ENCODE results near the gene PSMC3IP. TPM values are rescaled to one million over a fixed set of nuclear protein-coding genes. Genes with fewer than 3 reads are reported as not detected.

PSMC3IP gene
- total and polyA plus RNA-seq, 2 donors (not counting 3 experiments of a cell fraction or from before 2014, with no cell fraction given), result 5.9 to 19.3 TPM

GRCh38 chr17:42618442-42619150 lies 41.1 kb upstream of the PSMC3IP start:
- Histone ChIP-seq H3K36me3 (ENCODE audit: control insufficient read depth in 2 of 2, extremely low read depth in 1 of 2, insufficient read depth in 2 of 2, low read length in 2 of 2) (peaks cover 10 to 11% of the 10 kb centered on the region in 2 experiments), H3K4me2 (ENCODE audit: insufficient read depth, low read length) (no peak overlapping the region), H3K79me2 (ENCODE audit: control insufficient read depth, insufficient read depth, low read length) (no peaks in the 10 kb centered on the region), H2AFZ (ENCODE audit: low read depth, low read length) (no peak overlapping the region), H4K20me1 (replicated peaks; ENCODE audit: control insufficient read depth, extremely low read depth, insufficient read depth, low read length) (no peaks in the 10 kb centered on the region), H3K9me3 (replicated peaks; ENCODE audit: control insufficient read depth, insufficient read depth, low read length) (no peaks in the 10 kb centered on the region), H3K27me3 (ENCODE audit: control insufficient read depth in 2 of 2, insufficient read depth in 2 of 2, low read length in 2 of 2) (no peaks in the 10 kb centered on the region), H3K9me1 (replicated peaks; ENCODE audit: control insufficient read depth, extremely low read depth, insufficient read depth, low read length) (no peaks in the 10 kb centered on the region), H3K4me1 (ENCODE audit: control insufficient read depth, extremely low read depth, insufficient read depth, low read length) (no peaks in the 10 kb centered on the region), H3K9ac (replicated peaks; ENCODE audit: extremely low read depth, insufficient read depth, low read length) (no peak overlapping the region), H3K4me3 (replicated peaks in 1 of 3; ENCODE audit: insufficient read depth in 1 of 3, low read depth in 1 of 3, low read length in 3 of 3) (no peak overlapping the region), H3K27ac (ENCODE audit: insufficient read depth, low read depth, low read length) (no peak overlapping the region)
- FAIRE-seq (no peak), DNase-seq (ENCODE audit: low read depth, low spot score) (no peak)
- BruUV-seq (replicated peaks), result no TSS peak
- intact Hi-C loops (cut with micrococcal nuclease), result no loop called here
- ChIA-PET POLR2A (interaction anchor here (1.0 kb wide), 1 partner anchor 9 kb away, joined by 3 read pairs; the partner anchor contains the start of genes RETREG3 and TUBG1), CTCF (interaction anchor here (1.2 to 3.5 kb wide), 7 partner anchors 9 to 61 kb away, joined by 3 to 14 read pairs (median 5); partner anchors contain the start of genes PLEKHH3, RETREG3, TUBG1 and TUBG2)
- dilution Hi-C loops (cut with MboI; ENCODE audit: extremely low pct_ligation_motif_present, low sequenced_read_pairs), result no loop called here
- TF ChIP-seq MYC (IDR thresholded peaks at IDR 0.05; ENCODE audit: low read depth, low read length), result no peak
- TF ChIP-seq JUN (IDR thresholded peaks at IDR 0.05; ENCODE audit: borderline replicate concordance, insufficient read depth, insufficient read length, low read depth), result no peak
- no peak for TF ChIP-seq POLR2AphosphoS5 (IDR thresholded peaks at IDR 0.05; ENCODE audit: insufficient read depth, low read depth, low read length)
- TF ChIP-seq FOS (IDR thresholded peaks at IDR 0.05; ENCODE audit: borderline replicate concordance, insufficient read depth, low read length), result no peak
- TF ChIP-seq MAX (IDR thresholded peaks at IDR 0.05; ENCODE audit: insufficient read depth, insufficient read length), result no peak

GRCh38 chr17:42617956-42618431 lies 40.5 kb upstream of the PSMC3IP start:
- POLR2A ChIA-PET, result interaction anchor here (0.6 to 1.0 kb wide), 3 partner anchors 9 to 314 kb away, joined by 3 read pairs; partner anchors contain the start of genes RETREG3 and TUBG1
- Histone ChIP-seq H3K4me2 (ENCODE audit: insufficient read depth, low read length) (no peak overlapping the region), H2AFZ (ENCODE audit: low read depth, low read length) (no peak overlapping the region), H4K20me1 (replicated peaks; ENCODE audit: control insufficient read depth, extremely low read depth, insufficient read depth, low read length) (no peaks in the 10 kb centered on the region), H3K27me3 (ENCODE audit: control insufficient read depth in 2 of 2, insufficient read depth in 2 of 2, low read length in 2 of 2) (no peaks in the 10 kb centered on the region), H3K27ac (ENCODE audit: insufficient read depth, low read depth, low read length) (no peak overlapping the region), H3K9ac (replicated peaks; ENCODE audit: extremely low read depth, insufficient read depth, low read length) (no peak overlapping the region), H3K36me3 (ENCODE audit: control insufficient read depth in 2 of 2, extremely low read depth in 1 of 2, insufficient read depth in 2 of 2, low read length in 2 of 2) (peaks cover 11 to 12% of the 10 kb centered on the region in 2 experiments), H3K4me1 (ENCODE audit: control insufficient read depth, extremely low read depth, insufficient read depth, low read length) (no peaks in the 10 kb centered on the region), H3K9me3 (replicated peaks; ENCODE audit: control insufficient read depth, insufficient read depth, low read length) (no peaks in the 10 kb centered on the region), H3K4me3 (replicated peaks in 1 of 3; ENCODE audit: insufficient read depth in 1 of 3, low read depth in 1 of 3, low read length in 3 of 3) (no peak overlapping the region), H3K9me1 (replicated peaks; ENCODE audit: control insufficient read depth, extremely low read depth, insufficient read depth, low read length) (no peaks in the 10 kb centered on the region), H3K79me2 (ENCODE audit: control insufficient read depth, insufficient read depth, low read length) (no peaks in the 10 kb centered on the region)
- CTCF ChIA-PET, result interaction anchor here (1.2 to 3.5 kb wide), 7 partner anchors 8 to 62 kb away, joined by 3 to 14 read pairs (median 5); partner anchors contain the start of genes PLEKHH3, RETREG3, TUBG1 and TUBG2
- no peak for DNase-seq (ENCODE audit: low read depth, low spot score)
- intact Hi-C loops (cut with micrococcal nuclease) (no loop called here), dilution Hi-C loops (cut with MboI; ENCODE audit: extremely low pct_ligation_motif_present, low sequenced_read_pairs) (no loop called here)
- TF ChIP-seq MAX (IDR thresholded peaks at IDR 0.05; ENCODE audit: insufficient read depth, insufficient read length) (no peak), POLR2AphosphoS5 (IDR thresholded peaks at IDR 0.05; ENCODE audit: insufficient read depth, low read depth, low read length) (no peak), EZH2 (IDR thresholded peaks at IDR 0.05; ENCODE audit: borderline replicate concordance, low read depth, low read length, severe bottlenecking) (no peak), POLR2A (IDR thresholded peaks at IDR 0.05; ENCODE audit: low read depth, low read length) (no peak), GATA2 (IDR thresholded peaks at IDR 0.05; ENCODE audit: insufficient read depth, insufficient read length, low read depth, low read length) (no peak), CTCF (IDR thresholded peaks at IDR 0.05; ENCODE audit: extremely low read depth in 1 of 2, insufficient read depth in 1 of 2, low read depth in 1 of 2, low read length in 2 of 2) (no peak), MYC (IDR thresholded peaks at IDR 0.05; ENCODE audit: low read depth, low read length) (no peak), FOS (IDR thresholded peaks at IDR 0.05; ENCODE audit: borderline replicate concordance, insufficient read depth, low read length) (no peak), JUN (IDR thresholded peaks at IDR 0.05; ENCODE audit: borderline replicate concordance, insufficient read depth, insufficient read length, low read depth) (no peak)
- no peak for FAIRE-seq
- no TSS peak for BruUV-seq (replicated peaks)

All from endothelial cell of umbilical vein (primary cell).